Type B pancreatic cell (in vitro differentiated cells): Measurements from ENCODE around the gene PNCK. TPM values are rescaled to one million over a fixed set of nuclear protein-coding genes. Genes with fewer than 3 reads are reported as not detected.

Experiments
- DNase-seq: peaks from one replicate; pipeline ENCODE4 v3.0.0; 2021; ENCODE audit warnings: mixed read lengths; ENCODE audit not compliant: unreplicated experiment; ENCODE audit errors: extremely low spot score
- H3K27ac Mint-ChIP-seq: 2 replicates; pipeline ENCODE4 v1.8.0; 2021; ENCODE audit warnings: mild to moderate bottlenecking, mixed read lengths
- H3K27me3 Mint-ChIP-seq: 2 replicates; pipeline ENCODE4 v1.8.0; 2021; ENCODE audit warnings: mixed read lengths
- H3K36me3 Mint-ChIP-seq: 2 replicates; pipeline ENCODE4 v1.8.0; 2021; ENCODE audit warnings: mixed read lengths
- H3K4me1 Mint-ChIP-seq: one replicate; pipeline ENCODE4 v1.8.0; 2021; ENCODE audit warnings: mixed read lengths; ENCODE audit not compliant: unreplicated experiment
- H3K4me3 Mint-ChIP-seq: 2 replicates; pipeline ENCODE4 v1.8.0; 2021; ENCODE audit warnings: mild to moderate bottlenecking, mixed read lengths
- H3K9me3 Mint-ChIP-seq: 2 replicates; pipeline ENCODE4 v1.8.0; 2021; ENCODE audit warnings: mixed read lengths
- CTCF ChIP-seq: fragments of 200-600 bp; sonication (generic); conservative IDR thresholded peaks from 2 replicates; pipeline ENCODE4 v1.5.0; 2021; ENCODE audit warnings: antibody characterized with exemption, mild to moderate bottlenecking
- total RNA-seq: library from RNA; stranded (reverse); gene quantifications from 2 replicates; pipeline ENCODE4 v1.2.1, GENCODE V29; 2021; ENCODE audit warnings: low replicate concordance

Gene PNCK
- total RNA-seq, 1 donor from 2014 or later: 3.7 TPM

DNA sequence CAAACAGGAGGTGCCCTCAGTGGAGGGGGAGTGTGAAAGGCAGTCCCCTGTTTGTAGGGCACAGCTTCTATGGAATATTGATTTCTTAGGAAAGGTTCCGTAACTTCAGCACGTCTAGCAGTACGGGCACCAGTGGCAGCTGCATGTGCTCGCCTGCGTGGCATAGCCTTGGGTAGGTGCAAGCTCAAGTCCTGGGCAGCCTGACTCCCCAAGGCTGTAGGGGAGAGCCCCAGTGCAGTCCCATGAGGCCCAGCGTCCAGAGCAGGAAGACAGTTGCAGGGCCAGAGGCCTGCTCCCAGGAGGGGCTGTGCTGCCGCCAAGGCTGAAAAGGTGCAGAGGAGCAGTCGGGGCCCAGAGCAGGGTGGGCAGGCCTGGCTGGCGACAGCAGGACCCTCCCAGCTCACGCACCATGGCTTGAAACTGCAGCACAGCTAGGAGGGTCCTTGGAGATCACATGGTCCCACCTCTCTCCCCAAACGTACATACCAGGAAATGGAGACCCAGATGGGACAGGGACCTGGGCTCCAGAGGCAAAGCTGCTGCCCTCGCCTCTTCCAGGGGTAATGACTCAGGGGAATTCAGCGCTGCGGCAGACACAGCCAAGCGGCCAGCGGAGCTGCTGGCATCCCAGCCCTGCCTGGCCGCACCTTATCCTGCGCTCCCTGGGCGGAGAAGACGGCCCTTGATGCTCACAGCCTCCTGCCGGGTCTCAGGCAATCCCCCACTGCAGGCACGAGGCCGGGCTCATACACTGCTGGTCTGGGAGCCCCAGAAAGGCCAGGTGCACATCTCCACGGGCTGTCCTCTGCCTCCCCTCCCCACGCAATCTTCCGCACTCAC is 32.7 kb downstream of the PNCK start:
- Mint-ChIP-seq H3K4me3 (peak overlapping the region; percentile 51), H3K27ac (no peak overlapping the region), H3K27me3 (peaks cover 35% of the 10 kb centered on the region), H3K36me3 (no peaks in the 10 kb centered on the region), H3K9me3 (no peaks in the 10 kb centered on the region), H3K4me1 (no peaks in the 10 kb centered on the region)
- TF ChIP-seq CTCF: no peak
- DNase-seq: no peak

DNA sequence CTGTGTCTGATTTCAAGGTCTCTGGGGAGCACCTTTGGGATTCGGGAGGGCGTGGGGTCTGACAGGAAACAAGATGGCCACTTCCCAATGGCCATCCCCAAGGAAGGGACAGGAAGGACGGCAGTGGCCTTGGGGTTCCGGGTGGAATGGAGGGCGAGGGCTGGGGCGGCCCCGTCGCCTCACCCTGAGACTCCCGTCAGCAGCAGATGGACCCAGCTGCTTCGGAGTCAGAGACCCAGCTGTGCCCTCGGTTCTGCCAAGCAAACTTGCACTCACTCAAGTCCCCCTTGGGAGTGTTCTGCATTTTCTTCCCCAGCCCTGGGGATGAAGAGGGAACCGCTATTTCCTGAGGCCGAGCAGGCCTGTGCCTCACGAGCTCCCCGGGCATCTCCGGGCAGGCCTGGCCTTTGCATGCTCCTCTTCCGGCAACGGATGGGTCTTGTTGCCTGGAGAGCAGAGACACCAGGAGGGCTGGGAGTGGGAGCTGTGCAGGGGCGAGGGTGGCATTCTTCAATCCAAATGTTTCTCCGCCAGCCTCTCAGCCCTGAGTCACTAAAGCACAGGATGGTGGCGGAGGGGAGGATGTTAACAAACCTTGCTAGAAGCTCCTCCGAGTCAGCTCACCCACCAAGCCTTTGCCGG is 33.4 kb downstream of the PNCK start:
- Mint-ChIP-seq H3K9me3 (no peaks in the 10 kb centered on the region), H3K27ac (no peak overlapping the region), H3K27me3 (peaks cover 28% of the 10 kb centered on the region), H3K4me1 (no peaks in the 10 kb centered on the region), H3K4me3 (no peak overlapping the region), H3K36me3 (no peaks in the 10 kb centered on the region)
- TF ChIP-seq CTCF: no peak
- DNase-seq: no peak

- peaks cover 21% of the 10 kb centered on the region for H3K27me3 Mint-ChIP-seq
- no peak overlapping the region for H3K4me3 Mint-ChIP-seq
- no peaks in the 10 kb centered on the region for H3K9me3 Mint-ChIP-seq
- no peaks in the 10 kb centered on the region for H3K36me3 Mint-ChIP-seq
- no peak for TF ChIP-seq CTCF
- no peak overlapping the region for H3K27ac Mint-ChIP-seq
- DNase-seq: no peak
- H3K4me1 Mint-ChIP-seq: no peaks in the 10 kb centered on the region
These were observed 34.2 kb downstream of the PNCK start for GRCh38 chrX:153639177-153640044.

GRCh38 chrX:153638436-153639176 is 35.0 kb downstream of the PNCK start:
- no peak for TF ChIP-seq CTCF
- Mint-ChIP-seq H3K4me3 (no peak overlapping the region), H3K27ac (no peak overlapping the region), H3K27me3 (peaks cover 17% of the 10 kb centered on the region), H3K9me3 (no peaks in the 10 kb centered on the region), H3K36me3 (no peaks in the 10 kb centered on the region), H3K4me1 (no peaks in the 10 kb centered on the region)
- no peak for DNase-seq

GRCh38 chrX:153638041-153638371 is 35.6 kb downstream of the PNCK start:
- Mint-ChIP-seq H3K4me1 (no peaks in the 10 kb centered on the region), H3K27ac (no peak overlapping the region), H3K9me3 (no peaks in the 10 kb centered on the region), H3K27me3 (peaks cover 13% of the 10 kb centered on the region), H3K36me3 (no peaks in the 10 kb centered on the region), H3K4me3 (no peak overlapping the region)
- no peak for DNase-seq
- TF ChIP-seq CTCF: no peak
